GM19035 (cell line): ENCODE results near the gene NETO1.

Experiments used
- ATAC-seq: cut with Tn5 transposase; IDR thresholded peaks from one replicate; pipeline ENCODE4 v1.9.1; 2021; ENCODE audit not compliant: unreplicated experiment

Gene NETO1

GRCh38 chr18:72727776-72728175 is 140.0 kb downstream of the NETO1 start:
- ATAC-seq, result no peak

GRCh38 chr18:72727038-72727655 is 140.6 kb downstream of the NETO1 start:
- ATAC-seq, result no peak

GRCh38 chr18:72726201-72726600 is 141.6 kb downstream of the NETO1 start:
- no peak for ATAC-seq

DNA sequence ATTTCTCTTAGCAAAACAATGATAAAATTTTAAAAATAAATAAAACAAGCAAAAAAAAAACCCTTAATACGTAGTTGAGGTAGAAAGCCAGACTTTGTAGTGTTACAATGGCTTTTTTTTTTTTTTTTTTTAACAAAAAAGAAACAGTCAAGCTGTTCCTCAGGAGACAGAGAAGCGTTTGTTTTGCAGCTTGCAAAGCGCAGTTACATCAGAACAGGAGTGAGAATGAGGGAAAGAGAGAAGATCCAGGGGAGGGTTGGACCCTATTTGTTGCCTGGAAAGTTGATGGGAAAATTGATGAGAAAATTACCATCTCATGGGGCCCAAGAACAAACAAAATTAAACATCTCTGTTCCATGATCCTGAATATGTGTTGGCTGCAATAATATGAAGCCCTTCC is 146.5 kb downstream of the NETO1 start:
- no peak for ATAC-seq

GRCh38 chr18:72720116-72720515 is 147.7 kb downstream of the NETO1 start:
- ATAC-seq, result no peak

DNA sequence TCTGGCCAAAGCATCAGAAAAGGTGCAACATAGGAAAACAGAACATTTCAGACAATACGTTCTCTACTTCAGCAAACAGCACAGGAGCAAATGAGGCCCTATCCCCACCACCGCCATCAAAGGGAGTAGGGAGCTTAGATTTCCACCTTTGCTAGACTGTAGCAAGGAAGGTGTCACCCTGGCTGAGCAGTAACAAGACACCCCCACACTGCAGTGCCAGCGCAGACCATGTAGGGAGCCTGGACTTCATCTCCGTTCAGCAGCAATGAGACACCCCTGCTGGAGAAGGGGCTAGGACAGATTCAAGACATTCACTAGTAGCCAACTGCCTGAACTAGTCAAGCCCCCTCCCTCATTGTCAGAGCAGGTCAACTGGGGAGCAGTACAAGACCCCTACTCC is 163.6 kb downstream of the NETO1 start:
- ATAC-seq, result no peak

- ATAC-seq, result no peak
Observed at GRCh38 chr18:72700961-72701710, 166.7 kb downstream of the NETO1 start.

GRCh38 chr18:72697706-72698105 is 170.1 kb downstream of the NETO1 start:
- no peak for ATAC-seq

DNA sequence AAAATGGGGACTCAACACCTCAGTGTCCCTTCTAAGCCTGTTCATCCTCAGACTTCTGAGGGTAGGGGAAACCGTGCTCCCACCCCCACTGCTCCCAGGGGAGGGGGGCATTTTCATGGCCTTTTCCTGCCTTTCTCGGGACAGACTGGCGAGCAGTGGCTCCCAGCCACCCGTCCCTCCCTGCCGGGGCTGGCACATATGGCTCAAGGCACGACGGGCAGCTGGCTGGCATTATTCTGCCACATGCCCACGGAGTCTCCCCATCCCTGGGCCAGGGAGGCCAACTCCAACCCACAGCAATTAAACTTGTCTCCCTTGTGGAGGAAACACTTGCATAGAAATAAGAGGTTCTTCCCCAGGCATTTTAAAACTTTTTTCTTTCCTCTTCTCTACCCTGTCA is 175.2 kb downstream of the NETO1 start:
- ATAC-seq, result no peak
